K562 treated with DMSO at 1 percent for 24 hours (cell line): ENCODE results near the gene TXNDC11. TPM values are rescaled to one million over a fixed set of nuclear protein-coding genes. Genes with fewer than 3 reads are reported as not detected.

ENCODE experiments used
- total RNA-seq: library from RNA; unstranded; fragments of 300-600 nt; gene quantifications from 2 replicates; pipeline ENCODE4 v1.2.3, GENCODE V29; 2022; ENCODE audit warnings: low read depth; ENCODE audit not compliant: insufficient read depth

Gene TXNDC11
- total RNA-seq = 59.3 and 61.2 TPM in 2 replicates

GRCh38 chr16:11742536-11743307, at the start of gene TXNDC11:
TSS of gene TXNDC11 (minus strand) at chr16:11742857. CDS start at chr16:11742730, 127 bp downstream.

DNA sequence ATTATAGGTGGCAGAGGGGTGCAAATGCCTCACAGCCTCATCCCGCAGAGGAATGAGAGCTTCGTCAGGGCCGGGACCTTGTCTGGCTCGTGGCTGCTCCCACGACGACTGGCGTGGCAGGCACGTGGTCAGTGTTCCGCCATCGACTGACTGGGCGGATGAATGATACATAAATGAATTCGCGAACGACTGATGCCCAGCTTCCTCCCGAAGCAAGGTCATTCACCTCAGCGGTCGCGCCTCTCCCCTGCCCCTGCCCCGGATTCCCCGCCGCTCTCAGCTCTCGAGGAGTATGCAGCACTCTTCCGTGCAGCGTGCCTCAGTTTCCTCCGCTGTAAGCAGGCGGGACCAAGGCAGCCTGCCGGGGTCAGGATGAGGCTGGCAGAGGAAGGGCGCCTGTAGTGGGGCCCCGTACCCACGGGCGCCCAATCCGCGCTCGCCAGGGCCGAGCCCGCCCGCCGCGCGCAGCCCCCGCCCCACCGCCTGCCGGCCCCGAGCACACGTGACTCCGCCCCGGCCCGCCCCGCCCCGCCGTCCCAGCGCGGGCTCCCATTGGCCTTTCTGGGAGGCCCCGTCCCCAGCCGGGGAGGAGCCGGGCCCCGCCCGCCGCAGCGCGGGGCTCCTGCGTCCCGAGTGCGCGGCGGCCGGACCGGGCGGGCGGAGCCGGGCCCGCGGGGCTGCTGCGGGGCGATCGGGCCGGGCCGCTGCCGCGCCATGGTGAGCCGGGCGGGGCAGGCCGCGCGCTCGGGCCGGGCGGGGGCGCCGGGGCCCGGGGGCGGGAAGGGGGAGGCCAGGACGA, 74.6 kb downstream of the TXNDC11 start, which contains the start of gene SNN:
Gene SNN, plus strand, starts transcription at position 632 of the 799 bp plus-strand sequence. CDS start 7,605 bp downstream, outside the sequence.

Other genes with a start within 250 kb of the TXNDC11 start
- gene LITAF, start 155.9 kb downstream of the TXNDC11 start, total RNA-seq = 43.5 and 46.1 TPM in 2 replicates
- gene SNN, start 74.4 kb downstream of the TXNDC11 start, total RNA-seq = 6.2 and 7.6 TPM in 2 replicates
- gene ZC3H7A, start 54.4 kb upstream of the TXNDC11 start, total RNA-seq = 18.9 and 22.1 TPM in 2 replicates
- gene RSL1D1, start 108.7 kb upstream of the TXNDC11 start, total RNA-seq = 55.6 and 71.9 TPM in 2 replicates
- gene GSPT1, start 173.1 kb upstream of the TXNDC11 start, total RNA-seq = 61.8 and 65.0 TPM in 2 replicates
- 1.1 TPM in 1 of 2 replicates, not detected in the other for gene NPIPB2, start 199.2 kb upstream of the TXNDC11 start, total RNA-seq
- not detected in 2 replicates for gene TNFRSF17, start 222.4 kb upstream of the TXNDC11 start, total RNA-seq
- 10.4 TPM in 2 replicates for gene SNX29, start 233.9 kb upstream of the TXNDC11 start, total RNA-seq